ENCODE data around the gene PTPRN2. TPM values are rescaled to one million over a fixed set of nuclear protein-coding genes. Genes with fewer than 3 reads are reported as not detected.
"Not testable (repeated sequence)": the region's sequence is repeated elsewhere in the genome, so short reads cannot be mapped to it uniquely, and the experiment has no call there.

Gene PTPRN2
- total and polyA plus RNA-seq, 2 donors (not counting 1 experiment from before 2014, with no cell fraction given): 0.54 to 1.2 TPM

GRCh38 chr7:157983502-157984422 is 603.9 kb downstream of the PTPRN2 start:
- Histone ChIP-seq H3K4me1 (ENCODE audit: control insufficient read depth, extremely low read depth, insufficient read depth, low read length) (no peaks in the 10 kb centered on the region), H2AFZ (ENCODE audit: low read length) (no peak overlapping the region), H3K36me3 (ENCODE audit: control insufficient read depth, insufficient read depth, low read length) (no peaks in the 10 kb centered on the region), H3K9ac (ENCODE audit: insufficient read depth, low read length) (no peak overlapping the region), H4K20me1 (ENCODE audit: control insufficient read depth, extremely low read depth, insufficient read depth, low read length) (no peaks in the 10 kb centered on the region), H3K4me2 (ENCODE audit: extremely low read depth, insufficient read depth, low read length) (no peak overlapping the region), H3K27me3 (ENCODE audit: control insufficient read depth, insufficient read depth, low read length) (no peaks in the 10 kb centered on the region), H3K27ac (ENCODE audit: insufficient read depth, low read length) (no peak overlapping the region), H3K9me3 (ENCODE audit: control insufficient read depth, insufficient read depth, low read depth, low read length) (no peaks in the 10 kb centered on the region), H3K4me3 (replicated peaks in 1 of 4; ENCODE audit: control extremely low read depth in 1 of 4, insufficient read depth in 1 of 4, low read depth in 3 of 4, low read length in 4 of 4) (no peak overlapping the region), H3K79me2 (ENCODE audit: control insufficient read depth, insufficient read depth, low read length) (no peaks in the 10 kb centered on the region)
- no peak for DNase-seq (ENCODE audit: low read depth in 2 of 2)
- TF ChIP-seq CTCF (conservative IDR thresholded peaks at IDR 0.05 in 1 of 2, IDR thresholded peaks at IDR 0.05 in 1 of 2; ENCODE audit: low read depth in 1 of 2, low read length in 2 of 2): no peak

GRCh38 chr7:157981778-157982177 is 605.8 kb downstream of the PTPRN2 start:
- Histone ChIP-seq H3K9ac (ENCODE audit: insufficient read depth, low read length) (no peak overlapping the region), H3K4me2 (ENCODE audit: extremely low read depth, insufficient read depth, low read length) (no peak overlapping the region), H3K4me3 (replicated peaks in 1 of 4; ENCODE audit: control extremely low read depth in 1 of 4, insufficient read depth in 1 of 4, low read depth in 3 of 4, low read length in 4 of 4) (no peak overlapping the region), H3K36me3 (ENCODE audit: control insufficient read depth, insufficient read depth, low read length) (no peaks in the 10 kb centered on the region), H3K4me1 (ENCODE audit: control insufficient read depth, extremely low read depth, insufficient read depth, low read length) (no peaks in the 10 kb centered on the region), H3K27ac (ENCODE audit: insufficient read depth, low read length) (no peak overlapping the region), H2AFZ (ENCODE audit: low read length) (no peak overlapping the region), H3K79me2 (ENCODE audit: control insufficient read depth, insufficient read depth, low read length) (no peaks in the 10 kb centered on the region), H3K27me3 (ENCODE audit: control insufficient read depth, insufficient read depth, low read length) (no peaks in the 10 kb centered on the region), H4K20me1 (ENCODE audit: control insufficient read depth, extremely low read depth, insufficient read depth, low read length) (no peaks in the 10 kb centered on the region), H3K9me3 (ENCODE audit: control insufficient read depth, insufficient read depth, low read depth, low read length) (no peaks in the 10 kb centered on the region)
- TF ChIP-seq CTCF (conservative IDR thresholded peaks at IDR 0.05 in 1 of 2, IDR thresholded peaks at IDR 0.05 in 1 of 2; ENCODE audit: low read depth in 1 of 2, low read length in 2 of 2): no peak
- TF ChIP-seq EZH2 (IDR thresholded peaks at IDR 0.05; ENCODE audit: low read length, missing control alignments): no peak
- no peak for DNase-seq (ENCODE audit: low read depth in 2 of 2)

- H3K4me2 ChIP-seq (ENCODE audit: extremely low read depth, insufficient read depth, low read length): no peak overlapping the region
- no peak overlapping the region for H3K9ac ChIP-seq (ENCODE audit: insufficient read depth, low read length)
- TF ChIP-seq CTCF (conservative IDR thresholded peaks at IDR 0.05 in 1 of 2, IDR thresholded peaks at IDR 0.05 in 1 of 2; ENCODE audit: low read depth in 1 of 2, low read length in 2 of 2): no peak
- no peak for TF ChIP-seq EZH2 (IDR thresholded peaks at IDR 0.05; ENCODE audit: low read length, missing control alignments)
- H3K4me3 ChIP-seq (replicated peaks in 1 of 4; ENCODE audit: control extremely low read depth in 1 of 4, insufficient read depth in 1 of 4, low read depth in 3 of 4, low read length in 4 of 4): no peak overlapping the region
- no peaks in the 10 kb centered on the region for H3K4me1 ChIP-seq (ENCODE audit: control insufficient read depth, extremely low read depth, insufficient read depth, low read length)
- no peak overlapping the region for H3K27ac ChIP-seq (ENCODE audit: insufficient read depth, low read length)
- no peak overlapping the region for H2AFZ ChIP-seq (ENCODE audit: low read length)
- no peaks in the 10 kb centered on the region for H3K79me2 ChIP-seq (ENCODE audit: control insufficient read depth, insufficient read depth, low read length)
- H3K27me3 ChIP-seq (ENCODE audit: control insufficient read depth, insufficient read depth, low read length): no peaks in the 10 kb centered on the region
- H3K36me3 ChIP-seq (ENCODE audit: control insufficient read depth, insufficient read depth, low read length): no peaks in the 10 kb centered on the region
- no peaks in the 10 kb centered on the region for H4K20me1 ChIP-seq (ENCODE audit: control insufficient read depth, extremely low read depth, insufficient read depth, low read length)
- H3K9me3 ChIP-seq (ENCODE audit: control insufficient read depth, insufficient read depth, low read depth, low read length): no peaks in the 10 kb centered on the region
- no peak for DNase-seq (ENCODE audit: low read depth in 2 of 2)
Measured at GRCh38 chr7:157980774-157981173, 606.8 kb downstream of the PTPRN2 start.

- not testable (repeated sequence) for H4K20me1 ChIP-seq (ENCODE audit: control insufficient read depth, extremely low read depth, insufficient read depth, low read length); H3K4me2 ChIP-seq (ENCODE audit: extremely low read depth, insufficient read depth, low read length); H3K9me3 ChIP-seq (ENCODE audit: control insufficient read depth, insufficient read depth, low read depth, low read length); H3K27me3 ChIP-seq (ENCODE audit: control insufficient read depth, insufficient read depth, low read length); H3K36me3 ChIP-seq (ENCODE audit: control insufficient read depth, insufficient read depth, low read length); H3K9ac ChIP-seq (ENCODE audit: insufficient read depth, low read length); DNase-seq (ENCODE audit: low read depth in 2 of 2); H3K27ac ChIP-seq (ENCODE audit: insufficient read depth, low read length); H3K4me1 ChIP-seq (ENCODE audit: control insufficient read depth, extremely low read depth, insufficient read depth, low read length); H3K4me3 ChIP-seq (replicated peaks in 1 of 4; ENCODE audit: control extremely low read depth in 1 of 4, insufficient read depth in 1 of 4, low read depth in 3 of 4, low read length in 4 of 4); H2AFZ ChIP-seq (ENCODE audit: low read length); H3K79me2 ChIP-seq (ENCODE audit: control insufficient read depth, insufficient read depth, low read length)
Measured at GRCh38 chr7:157980341-157980731, 607.3 kb downstream of the PTPRN2 start.

All from fibroblast of lung (primary cell).